HepG2 (cell line): ENCODE data around the gene GAREM1.

Experiments
- BHLHE40 ChIP-seq: IDR thresholded peaks from 2 replicates; pipeline ENCODE4 v1.6.1; 2011; ENCODE audit warnings: low read length, improper control_type of control experiment
- EP300 ChIP-seq, 3 experiments: sonication (generic) in 1 of 3; formaldehyde crosslinking in 1 of 3; IDR thresholded peaks; 2 replicates each; pipeline versions ENCODE4 v1.5.1 to v1.6.1; 2011 to 2020; ENCODE audit warnings: low read depth in 2 of 3, low read length in 2 of 3, borderline replicate concordance in 1 of 3, improper control_type of control experiment in 1 of 3, mild to moderate bottlenecking in 1 of 3, missing genetic modification reagents in 1 of 3, moderate library complexity in 1 of 3
- HNRNPLL ChIP-seq: fragments of 200-400 bp; formaldehyde crosslinking; IDR thresholded peaks from 2 replicates; pipeline ENCODE4 v1.6.1; 2017; ENCODE audit warnings: mild to moderate bottlenecking, low read depth, low read length; ENCODE audit not compliant: poor library complexity, severe bottlenecking
- HOXD1 ChIP-seq: sonication (generic); formaldehyde crosslinking; IDR thresholded peaks from 2 replicates; pipeline ENCODE4 v1.5.0; 2020; ENCODE audit warnings: missing genetic modification reagents
- PHB2 ChIP-seq: fragments of 450-650 bp; IDR thresholded peaks from 2 replicates; pipeline ENCODE4 v1.6.1; 2018; ENCODE audit not compliant: partially characterized antibody
- ZNF432 ChIP-seq: sonication (generic); formaldehyde crosslinking; IDR thresholded peaks from 2 replicates; pipeline ENCODE4 v1.5.0; 2020; ENCODE audit warnings: missing genetic modification reagents, mild to moderate bottlenecking, borderline replicate concordance
- ZNF644 ChIP-seq: IDR thresholded peaks from 2 replicates; pipeline ENCODE4 v1.6.1; 2016; ENCODE audit warnings: low read depth
- TF ChIP-seq, protein P1 (sequence below): sonication (generic); formaldehyde crosslinking; IDR thresholded peaks from 2 replicates; pipeline ENCODE4 v1.4.0; 2020; ENCODE audit warnings: mild to moderate bottlenecking, missing genetic modification reagents, borderline replicate concordance
- TF ChIP-seq, protein P2 (sequence below): sonication (generic); formaldehyde crosslinking; IDR thresholded peaks from 2 replicates; pipeline ENCODE4 v1.4.0; 2020; ENCODE audit warnings: missing genetic modification reagents
- TF ChIP-seq, protein P3 (sequence below): sonication (generic); formaldehyde crosslinking; IDR thresholded peaks from 2 replicates; pipeline ENCODE4 v1.5.1; 2020; ENCODE audit warnings: missing genetic modification reagents, mild to moderate bottlenecking, borderline replicate concordance

DNA sequence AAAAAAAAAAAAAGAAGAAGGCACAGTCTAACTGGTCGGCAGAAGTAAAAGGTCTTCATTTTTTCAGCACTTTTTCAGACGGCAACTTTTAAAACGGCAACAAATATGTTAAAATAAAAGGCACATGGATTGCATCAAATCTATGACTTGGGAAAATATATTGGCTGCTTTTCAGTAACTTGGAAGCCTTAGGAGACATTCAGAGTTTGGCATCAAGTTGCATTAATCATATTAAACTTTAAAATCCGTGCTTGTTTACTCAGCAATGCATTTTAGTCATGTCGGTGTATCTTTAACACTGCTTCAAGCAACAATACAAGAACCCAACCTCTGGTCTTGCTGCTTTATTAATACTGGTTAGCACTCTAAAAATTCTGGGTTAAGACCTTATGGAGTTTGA is 169.8 kb downstream of the GAREM1 start:
- no peak for TF ChIP-seq BHLHE40
- TF ChIP-seq ZNF432 = no peak
- TF ChIP-seq, protein P1, sequence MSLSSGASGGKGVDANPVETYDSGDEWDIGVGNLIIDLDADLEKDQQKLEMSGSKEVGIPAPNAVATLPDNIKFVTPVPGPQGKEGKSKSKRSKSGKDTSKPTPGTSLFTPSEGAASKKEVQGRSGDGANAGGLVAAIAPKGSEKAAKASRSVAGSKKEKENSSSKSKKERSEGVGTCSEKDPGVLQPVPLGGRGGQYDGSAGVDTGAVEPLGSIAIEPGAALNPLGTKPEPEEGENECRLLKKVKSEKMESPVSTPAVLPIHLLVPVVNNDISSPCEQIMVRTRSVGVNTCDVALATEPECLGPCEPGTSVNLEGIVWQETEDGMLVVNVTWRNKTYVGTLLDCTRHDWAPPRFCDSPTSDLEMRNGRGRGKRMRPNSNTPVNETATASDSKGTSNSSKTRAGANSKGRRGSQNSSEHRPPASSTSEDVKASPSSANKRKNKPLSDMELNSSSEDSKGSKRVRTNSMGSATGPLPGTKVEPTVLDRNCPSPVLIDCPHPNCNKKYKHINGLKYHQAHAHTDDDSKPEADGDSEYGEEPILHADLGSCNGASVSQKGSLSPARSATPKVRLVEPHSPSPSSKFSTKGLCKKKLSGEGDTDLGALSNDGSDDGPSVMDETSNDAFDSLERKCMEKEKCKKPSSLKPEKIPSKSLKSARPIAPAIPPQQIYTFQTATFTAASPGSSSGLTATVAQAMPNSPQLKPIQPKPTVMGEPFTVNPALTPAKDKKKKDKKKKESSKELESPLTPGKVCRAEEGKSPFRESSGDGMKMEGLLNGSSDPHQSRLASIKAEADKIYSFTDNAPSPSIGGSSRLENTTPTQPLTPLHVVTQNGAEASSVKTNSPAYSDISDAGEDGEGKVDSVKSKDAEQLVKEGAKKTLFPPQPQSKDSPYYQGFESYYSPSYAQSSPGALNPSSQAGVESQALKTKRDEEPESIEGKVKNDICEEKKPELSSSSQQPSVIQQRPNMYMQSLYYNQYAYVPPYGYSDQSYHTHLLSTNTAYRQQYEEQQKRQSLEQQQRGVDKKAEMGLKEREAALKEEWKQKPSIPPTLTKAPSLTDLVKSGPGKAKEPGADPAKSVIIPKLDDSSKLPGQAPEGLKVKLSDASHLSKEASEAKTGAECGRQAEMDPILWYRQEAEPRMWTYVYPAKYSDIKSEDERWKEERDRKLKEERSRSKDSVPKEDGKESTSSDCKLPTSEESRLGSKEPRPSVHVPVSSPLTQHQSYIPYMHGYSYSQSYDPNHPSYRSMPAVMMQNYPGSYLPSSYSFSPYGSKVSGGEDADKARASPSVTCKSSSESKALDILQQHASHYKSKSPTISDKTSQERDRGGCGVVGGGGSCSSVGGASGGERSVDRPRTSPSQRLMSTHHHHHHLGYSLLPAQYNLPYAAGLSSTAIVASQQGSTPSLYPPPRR (CRISPR knock-in tag) = no peak
- TF ChIP-seq EP300 (IDR thresholded peaks at IDR 0.05; ENCODE audit: low read depth in 2 of 2, low read length in 2 of 2) = no peak
- TF ChIP-seq EP300 (CRISPR knock-in tag; IDR thresholded peaks at IDR 0.05; ENCODE audit: borderline replicate concordance) = no peak
- no peak for TF ChIP-seq PHB2
- TF ChIP-seq, protein P2, sequence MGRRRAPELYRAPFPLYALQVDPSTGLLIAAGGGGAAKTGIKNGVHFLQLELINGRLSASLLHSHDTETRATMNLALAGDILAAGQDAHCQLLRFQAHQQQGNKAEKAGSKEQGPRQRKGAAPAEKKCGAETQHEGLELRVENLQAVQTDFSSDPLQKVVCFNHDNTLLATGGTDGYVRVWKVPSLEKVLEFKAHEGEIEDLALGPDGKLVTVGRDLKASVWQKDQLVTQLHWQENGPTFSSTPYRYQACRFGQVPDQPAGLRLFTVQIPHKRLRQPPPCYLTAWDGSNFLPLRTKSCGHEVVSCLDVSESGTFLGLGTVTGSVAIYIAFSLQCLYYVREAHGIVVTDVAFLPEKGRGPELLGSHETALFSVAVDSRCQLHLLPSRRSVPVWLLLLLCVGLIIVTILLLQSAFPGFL = no peak
- no peak for TF ChIP-seq ZNF644 (CRISPR knock-in tag)
- TF ChIP-seq, protein P3, sequence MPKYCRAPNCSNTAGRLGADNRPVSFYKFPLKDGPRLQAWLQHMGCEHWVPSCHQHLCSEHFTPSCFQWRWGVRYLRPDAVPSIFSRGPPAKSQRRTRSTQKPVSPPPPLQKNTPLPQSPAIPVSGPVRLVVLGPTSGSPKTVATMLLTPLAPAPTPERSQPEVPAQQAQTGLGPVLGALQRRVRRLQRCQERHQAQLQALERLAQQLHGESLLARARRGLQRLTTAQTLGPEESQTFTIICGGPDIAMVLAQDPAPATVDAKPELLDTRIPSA (CRISPR knock-in tag) = no peak
- no peak for TF ChIP-seq HNRNPLL
- no peak for TF ChIP-seq HOXD1 (CRISPR knock-in tag)
